Transverse colon (tissue), 4 donors: Measurements from ENCODE around the gene GGN.

Source experiments
- POLR2A ChIP-seq: fragments of 450-650 bp; IDR thresholded peaks from one replicate; pipeline ENCODE4 v1.6.1; 2016; ENCODE audit warnings: antibody characterized with exemption, mild to moderate bottlenecking, moderate library complexity
- POLR2AphosphoS5 ChIP-seq, 3 donors: sonication (generic); formaldehyde crosslinking; IDR thresholded peaks; one replicate each; pipeline ENCODE4 v1.6.1; 2016; ENCODE audit warnings: antibody characterized with exemption in 3 of 3
- TF ChIP-seq, protein P1 (sequence below), 5 experiments: fragments of 200-600 bp in 3 of 5; fragments of 450-650 bp in 2 of 5; sonication (generic) in 3 of 5; IDR thresholded peaks; 1 replicate in 2 of 5; 2 replicates in 3 of 5; pipeline ENCODE4 v1.5.1; 2016 to 2017; ENCODE audit warnings: antibody characterized with exemption in 5 of 5, inconsistent platforms in 3 of 5, mild to moderate bottlenecking in 2 of 5, moderate library complexity in 1 of 5

DNA sequence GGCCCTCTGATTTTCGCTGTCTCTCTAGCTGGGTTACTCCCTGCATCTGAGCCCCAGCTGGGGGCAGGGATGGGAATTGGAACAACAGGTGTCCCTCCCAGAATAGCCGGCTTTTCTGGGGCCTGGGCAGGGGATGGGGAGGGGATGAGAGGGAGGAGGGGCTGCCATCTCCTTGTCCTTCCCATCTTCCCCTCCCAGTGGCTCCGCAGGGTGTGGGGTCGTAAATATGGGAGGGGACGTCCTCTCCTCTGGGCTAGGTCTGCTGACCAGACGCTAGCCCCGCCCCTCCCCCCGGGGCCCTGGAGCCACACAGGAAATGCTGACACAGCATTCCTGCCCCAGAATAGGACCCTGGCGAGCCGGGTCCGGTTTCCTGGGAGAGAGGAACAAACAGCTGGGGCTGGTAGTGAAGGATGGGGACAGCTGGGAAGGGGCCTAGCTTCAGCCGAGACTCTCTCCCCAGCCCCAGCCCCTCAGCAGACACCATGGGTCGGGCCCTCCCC, 46.8 kb upstream of the GGN start:
- TF ChIP-seq, protein P1, sequence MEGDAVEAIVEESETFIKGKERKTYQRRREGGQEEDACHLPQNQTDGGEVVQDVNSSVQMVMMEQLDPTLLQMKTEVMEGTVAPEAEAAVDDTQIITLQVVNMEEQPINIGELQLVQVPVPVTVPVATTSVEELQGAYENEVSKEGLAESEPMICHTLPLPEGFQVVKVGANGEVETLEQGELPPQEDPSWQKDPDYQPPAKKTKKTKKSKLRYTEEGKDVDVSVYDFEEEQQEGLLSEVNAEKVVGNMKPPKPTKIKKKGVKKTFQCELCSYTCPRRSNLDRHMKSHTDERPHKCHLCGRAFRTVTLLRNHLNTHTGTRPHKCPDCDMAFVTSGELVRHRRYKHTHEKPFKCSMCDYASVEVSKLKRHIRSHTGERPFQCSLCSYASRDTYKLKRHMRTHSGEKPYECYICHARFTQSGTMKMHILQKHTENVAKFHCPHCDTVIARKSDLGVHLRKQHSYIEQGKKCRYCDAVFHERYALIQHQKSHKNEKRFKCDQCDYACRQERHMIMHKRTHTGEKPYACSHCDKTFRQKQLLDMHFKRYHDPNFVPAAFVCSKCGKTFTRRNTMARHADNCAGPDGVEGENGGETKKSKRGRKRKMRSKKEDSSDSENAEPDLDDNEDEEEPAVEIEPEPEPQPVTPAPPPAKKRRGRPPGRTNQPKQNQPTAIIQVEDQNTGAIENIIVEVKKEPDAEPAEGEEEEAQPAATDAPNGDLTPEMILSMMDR (IDR thresholded peaks at IDR 0.05): no peak
- TF ChIP-seq POLR2A: no peak
- no peak for TF ChIP-seq POLR2AphosphoS5 (IDR thresholded peaks at IDR 0.05)
